ENCODE data around the gene GINS1.
A peak's percentile ranks its signal among the peaks of the same experiment; 100 is the strongest.

The GINS1 gene

DNA sequence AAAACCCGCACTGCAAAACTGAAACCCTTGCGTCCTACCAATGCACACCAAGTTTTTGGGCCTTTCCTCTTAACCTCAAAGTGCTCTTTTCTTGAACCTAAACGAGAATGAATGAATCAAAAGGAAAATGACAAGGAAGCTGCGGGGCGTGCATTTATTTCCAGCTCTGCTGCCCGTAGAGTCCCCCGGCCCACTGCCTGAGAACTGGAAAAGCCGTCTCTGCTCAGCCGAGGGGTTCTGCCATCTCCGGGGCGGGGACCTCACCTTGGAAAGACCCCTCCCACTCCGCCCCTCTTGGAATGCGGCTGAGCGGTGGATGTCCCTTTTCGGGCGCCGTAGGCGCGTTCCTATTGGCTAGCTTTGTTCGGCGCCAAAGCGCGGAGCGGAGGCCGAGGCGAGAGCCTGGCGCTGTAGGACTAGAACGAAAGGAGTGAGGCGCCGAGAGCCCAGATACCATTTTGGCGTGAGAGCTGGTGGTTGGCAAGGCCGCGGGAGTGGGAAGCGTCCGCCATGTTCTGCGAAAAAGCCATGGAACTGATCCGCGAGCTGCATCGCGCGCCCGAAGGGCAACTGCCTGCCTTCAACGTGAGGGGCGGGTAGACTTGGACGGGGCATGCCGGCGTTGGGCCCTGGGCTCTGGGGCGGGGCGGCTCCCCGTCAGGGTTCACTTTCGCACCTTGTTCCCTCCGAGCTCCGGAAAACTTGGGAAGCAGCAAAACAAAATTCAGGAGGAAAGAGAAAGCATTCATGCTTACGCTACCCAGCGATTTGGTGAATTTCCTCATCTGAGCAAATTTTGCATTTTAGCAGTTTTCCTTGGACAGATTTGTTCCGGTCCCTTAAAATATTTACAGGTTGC, at the start of gene GINS1:
Gene GINS1 (plus strand): TSS at position 363 of the 859 bp plus-strand sequence. CDS start 148 bp downstream, at position 511.
- peak; percentile 75 for DNase-seq

DNA sequence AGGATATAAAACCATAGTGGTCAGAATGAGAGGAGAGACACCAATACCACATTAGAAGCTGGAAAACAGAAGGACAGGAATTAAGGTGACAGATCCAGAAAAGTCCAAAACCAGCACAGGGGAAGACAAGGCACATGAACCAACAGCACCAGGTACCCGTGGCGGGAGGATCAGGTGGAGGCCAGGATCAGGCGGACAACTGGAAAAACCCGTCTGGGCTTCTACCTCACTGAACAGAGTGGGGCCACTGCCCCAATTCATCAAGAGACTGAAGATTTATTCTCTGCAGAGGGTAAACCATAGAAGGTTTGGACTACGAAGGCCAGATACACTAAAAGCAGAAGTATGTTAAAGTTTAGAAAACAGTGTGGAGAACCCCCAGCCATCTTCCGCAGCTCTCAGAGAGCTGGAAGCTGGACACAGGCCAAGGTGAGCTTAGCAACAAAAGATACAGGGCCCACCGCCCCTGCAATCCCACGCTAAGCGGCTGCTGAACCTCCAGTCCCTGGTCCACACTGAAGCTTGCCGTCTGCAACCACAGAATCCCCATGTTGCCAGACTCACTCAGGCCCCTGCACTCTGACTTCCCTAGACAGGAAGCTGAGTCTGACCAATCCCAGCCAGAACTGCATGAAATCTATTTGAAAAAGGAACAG, 46.7 kb upstream of the GINS1 start:
- DNase-seq: no peak

DNA sequence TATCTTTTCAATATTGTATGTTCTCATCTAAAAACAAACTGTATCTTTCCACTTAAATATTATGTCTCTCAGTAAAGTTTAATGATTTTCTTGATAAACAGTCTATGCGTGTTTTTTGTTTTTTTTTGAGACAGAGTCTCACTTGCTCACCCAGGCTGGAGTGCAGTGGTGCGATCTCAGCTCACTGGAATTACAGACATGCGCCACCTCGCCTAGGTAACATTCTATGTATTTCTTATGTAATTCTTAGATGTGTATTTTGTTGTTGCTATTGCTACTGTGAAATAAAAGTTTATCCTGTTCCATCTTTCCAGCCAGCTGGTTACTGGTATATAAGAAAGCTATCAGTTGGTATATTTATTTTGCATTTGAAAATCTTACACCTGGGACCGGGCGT, 46.2 kb upstream of the GINS1 start:
- DNase-seq: no peak

DNA sequence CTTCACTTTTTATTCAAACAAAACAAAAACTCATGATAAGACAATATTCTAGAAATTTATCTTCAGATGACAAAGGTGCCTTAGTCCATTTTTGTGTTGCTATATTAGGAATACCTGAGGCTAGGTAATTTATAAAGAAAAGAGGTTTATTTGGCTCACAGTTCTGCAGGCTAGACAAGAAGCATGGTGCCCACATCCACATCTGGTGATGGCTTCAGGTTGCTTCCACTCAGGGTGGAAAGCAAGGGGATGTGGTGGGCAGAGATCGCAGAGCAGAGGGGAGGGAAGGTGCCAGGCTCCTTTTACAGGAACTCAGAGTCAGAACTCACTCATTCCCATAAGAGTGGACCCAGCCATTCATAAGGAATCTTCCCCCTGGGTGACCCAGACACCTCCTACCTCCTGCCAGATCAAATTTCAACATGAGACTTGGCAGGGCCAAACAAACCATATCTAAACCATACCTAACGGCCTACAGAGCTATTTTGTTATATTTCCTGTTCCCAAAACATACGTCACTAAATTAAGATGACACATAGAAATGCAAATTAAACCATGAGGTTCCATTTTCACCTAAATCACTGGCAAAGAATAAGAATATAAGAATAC, 43.2 kb upstream of the GINS1 start:
- no peak for DNase-seq

DNA sequence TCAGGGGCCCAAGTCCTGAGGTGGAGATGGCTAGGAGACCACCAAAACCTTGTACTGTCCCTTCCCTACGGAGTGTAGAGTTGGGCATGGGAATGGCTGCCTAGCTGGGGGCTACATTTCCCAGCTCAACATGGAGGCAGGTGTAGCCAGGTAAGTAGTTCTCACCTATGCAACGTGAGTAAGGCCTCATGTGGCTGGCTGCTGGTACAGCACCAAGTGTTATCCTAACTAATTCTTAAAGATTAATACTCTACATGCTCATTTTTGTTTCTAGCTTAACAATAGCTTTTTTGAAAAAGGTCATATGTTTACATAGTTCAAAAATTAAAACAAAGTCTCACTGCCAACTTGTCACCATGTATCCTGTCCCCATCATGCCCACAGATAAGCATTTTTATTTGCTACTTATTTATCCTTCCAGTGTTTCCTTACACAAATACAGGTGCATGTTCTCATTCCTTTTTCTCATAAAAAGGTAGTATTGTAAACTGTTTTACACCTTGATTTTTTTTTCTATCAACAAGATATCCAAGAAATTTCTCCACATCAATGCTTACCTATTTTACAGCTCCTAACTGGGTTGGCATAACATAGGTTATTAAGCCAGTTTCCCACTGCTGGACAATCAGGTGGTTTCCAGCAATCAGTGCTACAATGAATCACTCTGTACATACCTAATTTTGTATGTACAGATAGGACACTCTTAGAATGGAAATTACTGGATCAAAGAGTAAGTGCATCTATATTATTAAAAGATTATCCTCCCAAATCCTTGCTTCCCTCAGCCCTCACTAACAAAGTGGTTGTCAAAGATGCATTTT, 42.4 kb upstream of the GINS1 start:
- DNase-seq: no peak

DNA sequence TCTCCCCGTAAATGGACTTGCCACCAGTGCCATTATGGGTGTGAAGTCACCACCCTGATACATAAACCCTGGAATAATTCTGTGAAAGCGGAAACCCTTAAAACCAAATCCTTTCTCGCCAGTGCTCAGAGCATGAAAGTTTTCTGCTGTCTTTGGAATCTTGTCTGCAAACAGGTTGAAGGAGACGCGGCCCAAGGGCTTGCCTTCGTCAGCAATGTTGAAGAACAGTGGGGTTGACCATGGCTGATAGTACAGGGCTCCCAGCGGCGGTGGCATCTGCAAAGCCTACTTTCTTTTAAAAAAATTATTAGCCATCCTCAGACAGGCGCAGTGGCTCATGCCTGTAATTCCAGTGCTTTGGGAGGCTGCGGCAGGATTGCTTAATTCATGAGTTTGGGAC, 38.9 kb upstream of the GINS1 start:
- DNase-seq: no peak

DNA sequence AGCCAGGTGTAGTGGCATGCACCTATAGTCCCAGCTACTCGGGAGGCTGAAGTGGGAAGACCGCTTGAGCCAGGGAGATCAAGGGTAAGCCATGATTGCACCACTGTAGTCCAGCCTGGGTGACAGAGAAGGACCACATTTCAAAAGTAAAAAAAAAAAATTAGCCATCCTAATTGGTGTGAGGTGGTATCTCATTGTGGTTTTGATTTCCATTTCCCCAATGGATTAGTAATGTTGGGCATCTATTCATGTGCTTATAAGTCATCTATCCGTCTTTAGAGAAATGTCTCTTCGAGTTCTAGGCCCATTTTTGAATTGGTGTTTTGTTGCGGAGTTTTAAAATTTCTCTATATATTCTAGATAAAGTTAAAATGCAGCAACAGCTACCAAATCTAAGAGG, 38.5 kb upstream of the GINS1 start:
- DNase-seq: no peak

DNA sequence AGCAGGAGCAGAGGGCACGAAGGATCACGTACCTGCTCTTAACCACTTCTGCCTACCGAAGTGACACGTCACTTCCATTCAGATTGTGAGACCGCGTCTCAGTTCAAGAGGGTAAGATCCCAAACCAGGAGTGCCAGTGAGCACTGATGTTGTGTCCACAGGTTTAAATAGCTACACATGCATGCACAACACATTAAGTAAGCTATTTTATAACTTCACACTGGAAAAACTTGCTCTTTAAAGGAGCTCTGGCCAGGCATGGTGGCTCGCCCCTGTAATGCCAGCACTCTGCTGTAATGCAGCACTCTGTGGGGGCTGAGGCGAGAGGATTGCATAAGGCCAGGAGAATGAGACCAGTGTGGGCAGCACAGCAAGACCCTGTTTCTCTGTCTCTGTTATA, 37.9 kb upstream of the GINS1 start:
- DNase-seq: no peak

DNA sequence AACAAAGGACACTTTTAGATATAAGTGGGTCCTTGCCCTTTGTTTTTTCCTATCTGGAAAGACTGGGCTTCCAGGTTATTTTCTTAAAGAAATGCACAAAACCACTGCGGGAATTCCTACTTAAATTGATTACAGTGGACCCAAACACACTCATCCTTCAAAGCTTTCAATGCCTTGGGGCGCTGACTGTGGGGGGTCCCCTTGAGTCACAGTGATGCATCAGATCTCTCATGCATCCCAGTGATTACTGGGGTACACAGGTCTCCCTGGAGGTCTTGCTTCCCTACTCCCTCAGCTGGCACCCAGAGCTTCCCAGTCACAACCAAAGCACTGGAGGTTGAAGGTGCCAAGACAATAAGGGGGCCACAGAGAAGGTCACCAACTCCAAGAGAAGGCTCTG, 37.5 kb upstream of the GINS1 start:
- no peak for DNase-seq

DNA sequence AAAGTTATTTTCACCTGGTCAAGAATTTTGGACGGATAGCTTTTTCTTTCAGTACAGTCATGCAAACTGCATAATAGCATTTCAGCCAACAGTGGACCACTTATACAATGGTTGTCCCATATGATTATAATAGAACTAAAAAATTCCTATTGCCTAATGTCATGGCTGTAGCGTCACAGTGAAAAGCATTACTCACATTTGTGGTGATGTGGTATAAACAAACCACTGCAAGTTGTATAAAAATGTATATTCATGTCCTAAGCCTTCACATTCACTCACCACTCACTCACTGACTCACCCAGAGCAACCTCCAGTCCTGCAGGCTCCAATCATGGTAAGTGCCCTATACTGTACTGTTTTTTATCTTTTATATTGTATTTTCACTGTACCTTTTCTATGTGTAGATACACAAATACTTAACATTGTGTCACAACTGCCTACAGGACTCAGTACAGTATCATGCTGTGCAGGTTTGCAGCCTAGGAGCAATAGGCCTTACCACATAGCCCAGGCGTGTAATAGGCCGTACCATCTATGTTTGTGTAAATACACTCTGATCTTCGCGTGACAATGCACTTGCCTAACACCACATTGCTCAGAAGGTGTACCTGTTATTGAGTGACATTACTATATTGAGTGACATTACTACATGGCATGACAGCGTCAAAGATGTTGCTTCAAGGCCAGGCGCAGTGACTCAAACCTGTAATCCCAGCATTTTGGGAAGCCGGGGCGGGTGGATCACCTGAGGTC, 34.7 kb upstream of the GINS1 start:
- no peak for DNase-seq

DNA sequence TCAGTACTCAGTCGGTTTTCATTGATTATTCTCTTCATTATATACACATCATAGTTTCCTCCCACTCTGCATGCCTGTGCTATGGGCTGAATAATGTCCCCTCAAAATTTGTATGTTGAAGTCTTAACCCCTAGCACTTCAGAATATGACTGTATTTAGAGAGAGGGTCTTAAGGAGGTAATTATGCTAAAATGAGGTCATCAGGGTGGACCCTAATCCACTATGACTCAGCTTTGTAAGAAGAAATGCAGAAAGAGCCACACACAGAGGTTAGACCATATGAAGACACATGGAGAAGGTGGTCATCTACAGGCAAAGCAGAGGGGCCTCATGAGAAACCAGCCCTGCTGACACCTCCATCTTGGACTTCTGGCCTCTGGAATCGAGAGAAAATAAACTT, 32.6 kb upstream of the GINS1 start:
- DNase-seq: no peak

DNA sequence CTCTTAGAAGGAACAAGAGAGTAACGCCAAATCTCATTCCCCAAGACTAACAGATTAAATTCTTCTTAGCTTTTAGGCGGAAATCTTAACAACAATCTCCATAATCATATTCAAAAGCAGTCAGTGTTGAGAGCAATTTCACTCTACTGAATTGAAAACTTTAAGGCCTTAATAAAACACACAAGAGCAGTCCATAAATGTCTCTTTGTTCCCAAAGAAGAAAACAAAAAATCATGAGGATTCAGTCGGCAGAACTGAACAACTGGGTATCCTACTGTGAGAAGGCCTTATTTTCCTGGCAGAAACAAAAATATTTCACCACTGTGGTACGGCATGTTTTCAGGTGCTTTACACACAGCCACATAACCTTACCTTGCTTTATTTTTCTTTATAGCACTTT, 31.2 kb upstream of the GINS1 start:
- no peak for DNase-seq

DNA sequence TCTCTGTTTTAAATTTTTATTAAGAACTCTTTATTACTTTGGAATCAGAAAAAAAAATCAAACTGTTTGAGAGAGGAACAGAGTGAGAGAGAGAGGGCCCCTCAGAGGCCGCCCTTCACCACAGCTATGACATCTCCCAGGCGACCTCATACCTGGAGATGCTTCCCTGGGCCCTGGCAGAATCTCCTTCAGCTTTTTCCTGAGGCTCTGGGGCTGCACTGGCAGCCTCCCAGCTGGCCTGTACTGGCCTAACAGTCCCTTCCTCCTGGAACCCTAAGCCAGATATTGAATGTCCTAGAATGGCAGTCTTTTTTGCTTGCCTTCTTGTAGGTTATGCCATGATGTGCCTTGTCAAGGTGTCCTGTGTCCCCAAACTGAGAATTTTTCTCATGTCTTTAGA, 30.6 kb upstream of the GINS1 start:
- no peak for DNase-seq

DNA sequence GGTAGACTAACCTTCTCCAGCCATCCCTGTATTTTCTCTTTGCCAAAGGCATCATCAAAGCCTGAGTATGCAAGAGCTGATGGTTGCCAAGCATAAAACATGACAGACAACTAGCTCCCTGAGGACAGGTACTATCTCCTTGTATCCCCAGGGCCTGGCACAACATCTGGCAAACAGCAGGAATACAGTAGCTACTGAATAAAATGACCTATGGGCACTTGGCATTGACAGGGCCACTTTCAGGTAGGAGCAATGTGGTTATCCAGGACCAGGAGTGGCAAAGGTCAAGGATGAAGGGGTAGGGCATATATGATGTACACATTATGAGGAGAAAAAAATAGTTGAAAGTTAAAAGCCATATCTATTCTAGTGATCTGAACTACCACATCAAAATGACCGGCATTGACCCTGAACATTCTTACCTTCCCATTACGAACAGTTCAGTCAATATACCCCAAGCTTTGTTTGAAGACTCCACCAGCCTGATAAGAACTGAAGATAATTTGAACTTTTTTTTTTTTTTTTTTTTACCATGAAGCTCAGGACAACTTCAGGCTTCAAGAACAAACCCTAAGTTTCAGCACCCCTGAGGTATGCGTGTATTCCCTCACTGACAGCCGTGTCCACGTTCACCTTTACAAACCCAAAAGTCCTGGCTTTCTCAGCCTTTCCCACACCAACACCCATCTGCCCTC, 29.1 kb upstream of the GINS1 start:
- DNase-seq: no peak

DNA sequence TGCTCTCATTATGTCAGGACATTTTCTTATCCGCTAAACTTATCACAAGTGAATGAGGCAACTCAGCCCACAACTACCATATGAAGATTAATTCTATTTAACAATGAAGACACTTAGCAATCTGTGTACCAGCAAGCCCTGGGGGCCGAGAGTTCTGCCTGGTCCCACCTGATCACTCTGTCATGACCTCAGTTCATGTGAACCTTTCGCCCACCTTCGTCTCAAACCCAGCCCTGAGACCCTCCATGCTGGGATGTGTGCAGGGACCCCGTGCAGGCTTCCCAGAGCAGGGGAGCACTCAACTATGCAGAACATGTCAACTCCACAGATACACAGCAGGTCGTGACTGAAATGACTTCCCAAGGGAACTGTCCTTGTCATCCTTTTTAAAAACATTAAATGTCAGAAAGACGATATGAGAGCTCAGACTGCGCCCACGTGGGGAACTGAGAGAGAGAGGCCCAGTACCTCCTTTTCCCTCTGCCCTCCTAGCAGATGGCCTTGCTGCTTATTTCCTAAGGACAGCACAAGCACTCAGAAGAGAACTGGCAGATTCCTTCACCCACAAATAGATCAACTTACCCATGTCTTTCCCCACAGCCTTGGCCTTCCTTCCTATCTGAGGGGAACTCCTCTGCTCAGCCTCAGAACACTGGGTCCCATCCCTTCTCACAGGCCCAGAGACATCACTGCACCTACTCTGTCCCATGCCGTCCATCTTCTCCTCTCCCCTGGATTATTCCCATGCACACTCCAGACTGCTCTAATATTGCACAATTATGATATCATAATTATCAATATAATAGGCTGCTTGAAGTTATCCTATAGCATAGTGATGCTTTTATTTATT, 28.4 kb upstream of the GINS1 start:
- DNase-seq: no peak

DNA sequence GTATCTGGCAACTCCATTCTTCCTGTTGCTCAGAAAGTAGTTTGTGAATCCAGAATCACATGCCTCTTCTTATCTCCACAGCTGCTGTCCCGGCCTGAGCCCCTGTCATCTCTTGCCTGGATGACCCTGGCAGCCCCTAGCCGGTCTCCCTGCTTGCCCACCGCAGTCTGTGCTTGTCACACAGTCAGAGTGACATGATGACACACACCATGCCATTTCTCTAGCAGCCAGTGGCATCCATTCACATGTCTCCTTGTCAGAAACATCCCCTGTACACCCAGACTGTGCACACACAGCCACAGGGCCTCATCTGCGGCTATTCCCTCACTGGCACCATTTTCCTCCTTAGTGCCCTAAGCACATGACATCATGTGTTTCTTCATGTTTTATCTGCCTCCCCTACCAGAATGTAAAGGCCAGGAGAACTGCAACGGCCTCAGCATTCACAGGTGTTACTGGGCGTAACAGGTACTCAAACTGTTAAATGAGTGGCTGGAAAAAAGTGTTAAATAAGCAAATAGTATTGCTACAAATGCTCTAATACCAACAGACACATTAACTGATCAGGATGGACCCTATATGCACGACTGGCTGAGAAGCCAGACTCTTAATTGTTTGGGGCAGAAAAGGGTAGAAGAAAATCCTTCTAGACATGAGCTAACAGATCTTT, 26.4 kb upstream of the GINS1 start:
- no peak for DNase-seq

DNA sequence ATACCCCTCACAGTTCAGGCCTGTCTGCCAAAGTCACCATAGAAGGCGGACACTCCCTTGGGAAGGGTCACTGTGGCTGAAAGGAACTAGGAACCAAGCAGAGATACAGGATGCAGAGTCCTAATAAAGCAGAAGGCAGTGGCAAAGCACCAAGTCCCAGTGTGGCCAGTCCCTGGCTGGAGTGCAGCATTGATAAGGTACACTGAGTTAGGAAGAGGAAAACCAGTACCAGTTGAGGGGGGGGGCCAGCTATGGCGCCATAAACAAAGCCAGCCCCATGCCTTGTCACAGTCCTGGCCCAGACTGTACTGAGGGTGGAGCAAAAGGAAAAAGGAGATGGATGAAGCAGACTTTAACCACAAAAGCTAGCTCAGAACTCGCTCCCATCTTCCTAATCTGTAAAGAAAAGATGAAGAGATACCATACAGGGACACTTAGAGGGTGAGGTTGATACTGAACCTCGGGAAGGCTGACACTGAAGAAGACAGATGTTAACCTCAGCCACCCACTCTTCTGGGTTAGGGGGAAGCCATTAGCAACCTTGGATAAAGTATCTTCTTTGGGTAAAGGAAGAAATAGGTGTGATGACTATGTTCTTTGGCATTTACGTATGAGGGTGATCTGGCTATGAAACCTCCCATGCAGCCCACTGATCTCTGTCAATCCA, 24.6 kb upstream of the GINS1 start:
- DNase-seq: no peak

DNA sequence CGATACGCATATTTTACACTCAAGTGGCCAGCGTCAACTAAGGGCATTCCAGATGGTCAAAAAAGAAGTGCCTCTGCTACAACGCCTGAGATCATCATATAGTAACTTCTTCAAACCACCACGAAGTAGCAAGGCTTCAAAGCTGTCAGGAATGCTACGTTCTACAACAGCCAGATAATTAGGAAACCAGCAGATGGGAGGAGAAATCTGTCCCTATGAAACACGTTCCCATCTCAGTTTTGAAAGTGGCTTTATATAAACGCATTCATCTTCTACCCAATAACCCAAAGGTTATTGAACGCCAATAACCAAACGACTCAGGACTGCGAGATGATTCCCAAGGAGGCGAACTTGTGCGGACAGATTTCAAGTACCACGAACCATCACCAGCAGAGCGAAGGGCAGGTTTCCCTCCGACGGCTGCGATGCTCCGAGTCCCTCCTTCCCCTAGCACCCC, 18.0 kb upstream of the GINS1 start:
- DNase-seq: no peak

DNA sequence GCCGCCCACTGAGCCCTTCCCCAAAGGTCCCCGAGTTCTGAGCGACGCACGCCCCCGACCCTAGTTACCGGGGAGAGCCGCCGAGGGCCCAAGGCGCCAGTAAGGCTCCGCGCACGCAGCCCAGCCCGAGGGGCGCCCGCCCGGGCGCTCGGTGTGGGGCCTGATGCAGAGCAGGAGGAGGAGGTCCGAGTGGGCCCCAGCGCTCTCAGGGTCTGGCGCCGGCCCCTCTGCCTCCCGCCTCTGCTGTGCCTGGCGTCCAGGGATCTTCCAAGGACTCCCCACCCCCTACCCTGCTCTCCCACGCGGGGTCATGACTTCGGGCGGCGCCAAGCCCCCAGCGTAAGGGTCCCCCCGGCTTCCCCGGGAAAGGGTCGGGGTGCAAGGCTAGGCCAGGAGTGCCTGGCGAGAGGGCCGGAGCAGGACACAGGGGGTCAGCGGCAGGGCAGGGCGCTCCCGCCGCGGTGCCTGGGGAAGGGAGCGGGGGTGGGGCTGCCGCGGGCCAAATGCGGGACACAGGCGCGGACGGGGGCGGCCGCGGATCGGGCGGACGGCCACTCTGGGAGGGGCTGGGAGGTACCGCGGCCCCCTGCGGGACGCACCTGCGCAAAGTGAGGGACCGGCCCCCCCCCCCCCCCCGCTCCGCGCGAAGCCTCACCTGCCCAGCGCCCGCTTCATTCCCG, 17.5 kb upstream of the GINS1 start:
- DNase-seq: peak; percentile 43

Data from activated T-cell treated with anti-CD3 and anti-CD28 coated beads, Interleukin-2, amount 50 U/mL, for 1 hour (primary cell).